ENCODE measurements around the gene GRK6. TPM values are rescaled to one million over a fixed set of nuclear protein-coding genes. Genes with fewer than 3 reads are reported as not detected.
A peak's percentile ranks its signal among the peaks of the same experiment; 100 is the strongest.

The GRK6 gene
- total RNA-seq, 3 donors from 2014 or later, result 38.4 to 48.1 (median 46.7) TPM

GRCh38 chr5:177440211-177440989 is 13.9 kb downstream of the GRK6 start:
- Histone ChIP-seq H3K4me3 (no peak overlapping the region), H3K4me1 (ENCODE audit: low read depth) (peaks cover under 1% of the 10 kb centered on the region), H3K9me3 (no peaks in the 10 kb centered on the region), H3K36me3 (ENCODE audit: low read depth) (no peaks in the 10 kb centered on the region)
- intact Hi-C loops (cut with DNase I, micrococcal nuclease), result no loop called here
- ATAC-seq, result no peak
- no peak for TF ChIP-seq CTCF (IDR thresholded peaks at IDR 0.05)
- no peak for DNase-seq

- Histone ChIP-seq H3K4me3 (no peak overlapping the region), H3K4me1 (ENCODE audit: low read depth) (peaks cover 7% of the 10 kb centered on the region), H3K9me3 (no peaks in the 10 kb centered on the region), H3K36me3 (ENCODE audit: low read depth) (no peaks in the 10 kb centered on the region)
- DNase-seq (peak in 1 of 3 donors; percentile 45), ATAC-seq (no peak)
- intact Hi-C loops (cut with DNase I, micrococcal nuclease), result no loop called here
- no peak for TF ChIP-seq CTCF (IDR thresholded peaks at IDR 0.05)
These were observed 14.7 kb downstream of the GRK6 start for GRCh38 chr5:177440990-177441780.

- intact Hi-C loops (cut with DNase I, micrococcal nuclease), result no loop called here
- peaks cover 13% of the 10 kb centered on the region for H3K4me1 ChIP-seq (ENCODE audit: low read depth)
- ATAC-seq (no peak), DNase-seq (peak in 1 of 3 donors; percentile 45)
- no peaks in the 10 kb centered on the region for H3K36me3 ChIP-seq (ENCODE audit: low read depth)
- no peak overlapping the region for H3K4me3 ChIP-seq
- no peaks in the 10 kb centered on the region for H3K9me3 ChIP-seq
- TF ChIP-seq CTCF (IDR thresholded peaks at IDR 0.05), result no peak
These were observed 15.8 kb downstream of the GRK6 start for GRCh38 chr5:177442066-177442826.

GRCh38 chr5:177443144-177443983 is 16.9 kb downstream of the GRK6 start:
- Histone ChIP-seq H3K9me3 (no peaks in the 10 kb centered on the region), H3K36me3 (ENCODE audit: low read depth) (no peaks in the 10 kb centered on the region), H3K4me3 (no peak overlapping the region), H3K4me1 (ENCODE audit: low read depth) (peaks cover 21% of the 10 kb centered on the region)
- ATAC-seq (no peak), DNase-seq (peak in 1 of 3 donors; percentile 37)
- intact Hi-C loops (cut with DNase I, micrococcal nuclease), result no loop called here
- no peak for TF ChIP-seq CTCF (IDR thresholded peaks at IDR 0.05)

All from mucosa of descending colon (tissue), 3 donors.